ENCODE results near the gene LSR.
"Not testable (repeated sequence)": the region's sequence is repeated elsewhere in the genome, so short reads cannot be mapped to it uniquely, and the experiment has no call there.

GRCh38 chr19:35286101-35286500, 37.3 kb downstream of the LSR start:
- TF ChIP-seq, protein P1, sequence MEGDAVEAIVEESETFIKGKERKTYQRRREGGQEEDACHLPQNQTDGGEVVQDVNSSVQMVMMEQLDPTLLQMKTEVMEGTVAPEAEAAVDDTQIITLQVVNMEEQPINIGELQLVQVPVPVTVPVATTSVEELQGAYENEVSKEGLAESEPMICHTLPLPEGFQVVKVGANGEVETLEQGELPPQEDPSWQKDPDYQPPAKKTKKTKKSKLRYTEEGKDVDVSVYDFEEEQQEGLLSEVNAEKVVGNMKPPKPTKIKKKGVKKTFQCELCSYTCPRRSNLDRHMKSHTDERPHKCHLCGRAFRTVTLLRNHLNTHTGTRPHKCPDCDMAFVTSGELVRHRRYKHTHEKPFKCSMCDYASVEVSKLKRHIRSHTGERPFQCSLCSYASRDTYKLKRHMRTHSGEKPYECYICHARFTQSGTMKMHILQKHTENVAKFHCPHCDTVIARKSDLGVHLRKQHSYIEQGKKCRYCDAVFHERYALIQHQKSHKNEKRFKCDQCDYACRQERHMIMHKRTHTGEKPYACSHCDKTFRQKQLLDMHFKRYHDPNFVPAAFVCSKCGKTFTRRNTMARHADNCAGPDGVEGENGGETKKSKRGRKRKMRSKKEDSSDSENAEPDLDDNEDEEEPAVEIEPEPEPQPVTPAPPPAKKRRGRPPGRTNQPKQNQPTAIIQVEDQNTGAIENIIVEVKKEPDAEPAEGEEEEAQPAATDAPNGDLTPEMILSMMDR (conservative IDR thresholded peaks at IDR 0.05; ENCODE audit: low read depth in 2 of 2), result not testable (repeated sequence)
- not testable (repeated sequence) for TF ChIP-seq POLR2AphosphoS5 (IDR thresholded peaks at IDR 0.05; ENCODE audit: low read depth); EZH2phosphoT487 (IDR thresholded peaks at IDR 0.05; ENCODE audit: unreplicated experiment); EZH2 (IDR thresholded peaks at IDR 0.05; ENCODE audit: low read depth, unreplicated experiment); JUNB (IDR thresholded peaks at IDR 0.05; ENCODE audit: unreplicated experiment)
- TF ChIP-seq, protein P2, sequence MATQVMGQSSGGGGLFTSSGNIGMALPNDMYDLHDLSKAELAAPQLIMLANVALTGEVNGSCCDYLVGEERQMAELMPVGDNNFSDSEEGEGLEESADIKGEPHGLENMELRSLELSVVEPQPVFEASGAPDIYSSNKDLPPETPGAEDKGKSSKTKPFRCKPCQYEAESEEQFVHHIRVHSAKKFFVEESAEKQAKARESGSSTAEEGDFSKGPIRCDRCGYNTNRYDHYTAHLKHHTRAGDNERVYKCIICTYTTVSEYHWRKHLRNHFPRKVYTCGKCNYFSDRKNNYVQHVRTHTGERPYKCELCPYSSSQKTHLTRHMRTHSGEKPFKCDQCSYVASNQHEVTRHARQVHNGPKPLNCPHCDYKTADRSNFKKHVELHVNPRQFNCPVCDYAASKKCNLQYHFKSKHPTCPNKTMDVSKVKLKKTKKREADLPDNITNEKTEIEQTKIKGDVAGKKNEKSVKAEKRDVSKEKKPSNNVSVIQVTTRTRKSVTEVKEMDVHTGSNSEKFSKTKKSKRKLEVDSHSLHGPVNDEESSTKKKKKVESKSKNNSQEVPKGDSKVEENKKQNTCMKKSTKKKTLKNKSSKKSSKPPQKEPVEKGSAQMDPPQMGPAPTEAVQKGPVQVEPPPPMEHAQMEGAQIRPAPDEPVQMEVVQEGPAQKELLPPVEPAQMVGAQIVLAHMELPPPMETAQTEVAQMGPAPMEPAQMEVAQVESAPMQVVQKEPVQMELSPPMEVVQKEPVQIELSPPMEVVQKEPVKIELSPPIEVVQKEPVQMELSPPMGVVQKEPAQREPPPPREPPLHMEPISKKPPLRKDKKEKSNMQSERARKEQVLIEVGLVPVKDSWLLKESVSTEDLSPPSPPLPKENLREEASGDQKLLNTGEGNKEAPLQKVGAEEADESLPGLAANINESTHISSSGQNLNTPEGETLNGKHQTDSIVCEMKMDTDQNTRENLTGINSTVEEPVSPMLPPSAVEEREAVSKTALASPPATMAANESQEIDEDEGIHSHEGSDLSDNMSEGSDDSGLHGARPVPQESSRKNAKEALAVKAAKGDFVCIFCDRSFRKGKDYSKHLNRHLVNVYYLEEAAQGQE (IDR thresholded peaks at IDR 0.05; ENCODE audit: unreplicated experiment), result not testable (repeated sequence)
